ENCODE results near the gene MTG1.
"Not testable (repeated sequence)": the region's sequence is repeated elsewhere in the genome, so short reads cannot be mapped to it uniquely, and the experiment has no call there.

Gene MTG1

DNA sequence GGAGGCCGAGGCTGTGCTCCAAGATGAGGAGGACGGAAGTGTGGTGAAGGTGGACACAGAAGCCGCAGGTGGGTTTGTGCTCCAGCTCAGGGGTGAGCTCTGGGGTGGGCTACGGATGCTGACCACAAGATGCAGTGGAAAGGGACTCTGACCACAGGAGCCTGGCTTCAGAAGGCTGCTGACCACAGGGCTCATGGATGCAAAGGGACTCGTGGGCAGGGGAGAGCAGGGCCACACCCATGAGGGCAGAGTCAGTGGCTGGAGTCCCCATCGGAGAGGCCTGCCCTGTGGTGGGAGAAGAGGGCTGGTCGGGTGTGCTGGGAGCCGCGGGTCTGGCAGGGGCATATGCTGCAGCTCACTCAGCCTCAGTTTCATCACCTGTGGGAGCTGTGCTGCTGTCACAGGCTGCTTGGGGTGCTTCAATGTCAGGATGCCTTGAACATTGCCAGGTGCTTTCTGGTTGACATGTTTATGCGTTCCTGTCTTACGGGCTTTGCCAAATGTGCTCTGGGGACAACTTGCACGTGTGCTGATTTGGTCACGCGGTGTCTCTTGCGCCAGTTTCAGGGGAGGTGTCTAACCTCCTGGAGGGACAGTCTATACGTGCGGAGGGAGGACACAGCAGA lies 73.4 kb downstream of the MTG1 start:
- TF ChIP-seq, protein P1, sequence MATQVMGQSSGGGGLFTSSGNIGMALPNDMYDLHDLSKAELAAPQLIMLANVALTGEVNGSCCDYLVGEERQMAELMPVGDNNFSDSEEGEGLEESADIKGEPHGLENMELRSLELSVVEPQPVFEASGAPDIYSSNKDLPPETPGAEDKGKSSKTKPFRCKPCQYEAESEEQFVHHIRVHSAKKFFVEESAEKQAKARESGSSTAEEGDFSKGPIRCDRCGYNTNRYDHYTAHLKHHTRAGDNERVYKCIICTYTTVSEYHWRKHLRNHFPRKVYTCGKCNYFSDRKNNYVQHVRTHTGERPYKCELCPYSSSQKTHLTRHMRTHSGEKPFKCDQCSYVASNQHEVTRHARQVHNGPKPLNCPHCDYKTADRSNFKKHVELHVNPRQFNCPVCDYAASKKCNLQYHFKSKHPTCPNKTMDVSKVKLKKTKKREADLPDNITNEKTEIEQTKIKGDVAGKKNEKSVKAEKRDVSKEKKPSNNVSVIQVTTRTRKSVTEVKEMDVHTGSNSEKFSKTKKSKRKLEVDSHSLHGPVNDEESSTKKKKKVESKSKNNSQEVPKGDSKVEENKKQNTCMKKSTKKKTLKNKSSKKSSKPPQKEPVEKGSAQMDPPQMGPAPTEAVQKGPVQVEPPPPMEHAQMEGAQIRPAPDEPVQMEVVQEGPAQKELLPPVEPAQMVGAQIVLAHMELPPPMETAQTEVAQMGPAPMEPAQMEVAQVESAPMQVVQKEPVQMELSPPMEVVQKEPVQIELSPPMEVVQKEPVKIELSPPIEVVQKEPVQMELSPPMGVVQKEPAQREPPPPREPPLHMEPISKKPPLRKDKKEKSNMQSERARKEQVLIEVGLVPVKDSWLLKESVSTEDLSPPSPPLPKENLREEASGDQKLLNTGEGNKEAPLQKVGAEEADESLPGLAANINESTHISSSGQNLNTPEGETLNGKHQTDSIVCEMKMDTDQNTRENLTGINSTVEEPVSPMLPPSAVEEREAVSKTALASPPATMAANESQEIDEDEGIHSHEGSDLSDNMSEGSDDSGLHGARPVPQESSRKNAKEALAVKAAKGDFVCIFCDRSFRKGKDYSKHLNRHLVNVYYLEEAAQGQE (IDR thresholded peaks at IDR 0.05; ENCODE audit: insufficient replicate concordance, low read depth): no peak
- DNase-seq (ENCODE audit: low read depth in 1 of 2, low spot score in 1 of 2): no peak
- no peak overlapping the region for H3K4me3 ChIP-seq (replicated peaks; ENCODE audit: insufficient read depth, low read length)
- H3K27me3 ChIP-seq (ENCODE audit: insufficient read depth, poor library complexity, severe bottlenecking): no peaks in the 10 kb centered on the region
- no peak overlapping the region for H3K27ac ChIP-seq (replicated peaks)

DNA sequence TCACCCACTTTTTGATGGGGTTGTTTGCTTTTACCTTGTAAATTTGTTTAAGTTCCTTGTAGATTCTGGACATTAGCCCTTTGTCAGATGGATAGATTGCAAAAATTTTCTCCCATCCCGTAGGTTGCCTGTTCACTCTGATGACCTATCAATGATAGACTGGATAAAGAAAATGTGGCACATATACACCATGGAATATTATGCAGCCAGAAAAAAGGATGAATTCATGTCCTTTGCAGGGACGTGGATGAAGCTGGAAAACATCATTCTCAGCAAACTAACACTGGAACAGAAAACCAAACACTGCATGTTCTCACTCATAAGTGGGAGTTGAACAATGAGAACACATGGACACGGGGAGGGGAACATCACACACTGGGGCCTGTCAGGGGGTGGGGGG lies 75.2 kb downstream of the MTG1 start:
- DNase-seq (ENCODE audit: low read depth in 1 of 2, low spot score in 1 of 2); H3K27ac ChIP-seq (replicated peaks); H3K27me3 ChIP-seq (ENCODE audit: insufficient read depth, poor library complexity, severe bottlenecking); H3K4me3 ChIP-seq (replicated peaks; ENCODE audit: insufficient read depth, low read length): not testable (repeated sequence)

DNA sequence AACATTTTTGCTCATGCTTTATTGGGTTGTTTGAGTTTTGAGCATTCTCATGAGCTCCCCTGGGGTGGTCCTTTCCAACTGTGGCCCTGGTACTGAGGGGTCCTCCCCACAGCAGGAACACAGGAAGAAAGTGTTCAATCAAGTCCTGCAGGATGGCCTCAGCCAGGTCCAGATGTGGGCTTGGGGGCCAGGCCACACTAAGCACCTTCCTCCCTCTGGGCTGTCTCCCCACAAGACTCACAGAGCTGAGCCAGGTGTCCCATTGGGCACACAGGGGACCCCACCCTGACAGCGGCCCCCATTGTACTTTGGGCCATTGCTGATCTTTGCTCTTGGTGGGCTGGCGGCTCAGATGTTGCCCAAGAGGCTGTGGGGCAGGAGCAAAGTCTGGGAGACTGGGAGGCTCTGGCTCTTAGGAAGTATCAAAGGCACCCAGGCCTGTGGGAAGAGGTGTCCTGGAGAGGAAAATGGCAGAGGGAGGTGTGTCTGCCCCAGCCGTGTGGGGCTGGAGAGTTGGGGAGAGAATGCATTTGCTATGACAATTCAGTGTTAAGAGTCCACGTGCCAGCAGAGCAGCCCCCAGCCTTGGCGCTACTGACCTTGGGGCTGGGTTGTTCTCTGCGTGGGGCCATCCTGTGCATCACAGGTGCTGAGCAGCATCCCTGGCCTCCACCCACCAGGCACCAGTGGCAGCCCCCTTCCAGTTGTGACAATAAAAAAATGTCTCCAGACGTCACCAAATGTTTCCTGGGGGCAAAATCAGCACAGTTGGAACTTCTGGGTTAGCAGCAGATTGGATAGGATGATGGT lies 77.5 kb downstream of the MTG1 start:
- no peak for DNase-seq (ENCODE audit: low read depth in 1 of 2, low spot score in 1 of 2)
- TF ChIP-seq, protein P1 (IDR thresholded peaks at IDR 0.05; ENCODE audit: insufficient replicate concordance, low read depth): no peak
- TF ChIP-seq, protein P2, sequence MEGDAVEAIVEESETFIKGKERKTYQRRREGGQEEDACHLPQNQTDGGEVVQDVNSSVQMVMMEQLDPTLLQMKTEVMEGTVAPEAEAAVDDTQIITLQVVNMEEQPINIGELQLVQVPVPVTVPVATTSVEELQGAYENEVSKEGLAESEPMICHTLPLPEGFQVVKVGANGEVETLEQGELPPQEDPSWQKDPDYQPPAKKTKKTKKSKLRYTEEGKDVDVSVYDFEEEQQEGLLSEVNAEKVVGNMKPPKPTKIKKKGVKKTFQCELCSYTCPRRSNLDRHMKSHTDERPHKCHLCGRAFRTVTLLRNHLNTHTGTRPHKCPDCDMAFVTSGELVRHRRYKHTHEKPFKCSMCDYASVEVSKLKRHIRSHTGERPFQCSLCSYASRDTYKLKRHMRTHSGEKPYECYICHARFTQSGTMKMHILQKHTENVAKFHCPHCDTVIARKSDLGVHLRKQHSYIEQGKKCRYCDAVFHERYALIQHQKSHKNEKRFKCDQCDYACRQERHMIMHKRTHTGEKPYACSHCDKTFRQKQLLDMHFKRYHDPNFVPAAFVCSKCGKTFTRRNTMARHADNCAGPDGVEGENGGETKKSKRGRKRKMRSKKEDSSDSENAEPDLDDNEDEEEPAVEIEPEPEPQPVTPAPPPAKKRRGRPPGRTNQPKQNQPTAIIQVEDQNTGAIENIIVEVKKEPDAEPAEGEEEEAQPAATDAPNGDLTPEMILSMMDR (IDR thresholded peaks at IDR 0.05; ENCODE audit: insufficient read depth, low read length): no peak
- TF ChIP-seq POLR2AphosphoS5 (IDR thresholded peaks at IDR 0.05; ENCODE audit: low read depth) (no peak), SPI1 (IDR thresholded peaks at IDR 0.05; ENCODE audit: borderline replicate concordance, low read depth) (no peak), GABPA (IDR thresholded peaks at IDR 0.05; ENCODE audit: low read depth) (no peak)
- H3K4me3 ChIP-seq (replicated peaks; ENCODE audit: insufficient read depth, low read length): no peak overlapping the region
- no peaks in the 10 kb centered on the region for H3K27me3 ChIP-seq (ENCODE audit: insufficient read depth, poor library complexity, severe bottlenecking)
- no peak overlapping the region for H3K27ac ChIP-seq (replicated peaks)

Small RNA genes within 50 kb of the gene (microRNA-seq; reads per million reads assigned to microRNA genes)
- gene MIR3944: 20.5 reads per million, percentile 46 among the genes with 10 or more reads in this experiment

Measured in HL-60 (cell line).